IMR-90 (cell line): ENCODE data around the gene DHRS7B.

Experiments used
- MAZ ChIP-seq: IDR thresholded peaks from 2 replicates; pipeline ENCODE4 v1.6.1; 2012; ENCODE audit warnings: low read depth, mild to moderate bottlenecking, low read length, improper control_type of control experiment, moderate library complexity, borderline replicate concordance
- RCOR1 ChIP-seq: IDR thresholded peaks from 2 replicates; pipeline ENCODE4 v1.6.1; 2012; ENCODE audit warnings: mild to moderate bottlenecking, low read length, improper control_type of control experiment; ENCODE audit not compliant: insufficient replicate concordance
- TF ChIP-seq, protein P1 (sequence below): conservative IDR thresholded peaks from 2 replicates; pipeline ENCODE4 v1.5.1; 2012; ENCODE audit warnings: mild to moderate bottlenecking, low read depth, low read length, improper control_type of control experiment
- TF ChIP-seq, protein P2 (sequence below): fragments of 150-350 bp; IDR thresholded peaks from 2 replicates; pipeline ENCODE4 v1.6.1; 2017; ENCODE audit warnings: mild to moderate bottlenecking, antibody characterized with exemption, low read length, low read depth

DNA sequence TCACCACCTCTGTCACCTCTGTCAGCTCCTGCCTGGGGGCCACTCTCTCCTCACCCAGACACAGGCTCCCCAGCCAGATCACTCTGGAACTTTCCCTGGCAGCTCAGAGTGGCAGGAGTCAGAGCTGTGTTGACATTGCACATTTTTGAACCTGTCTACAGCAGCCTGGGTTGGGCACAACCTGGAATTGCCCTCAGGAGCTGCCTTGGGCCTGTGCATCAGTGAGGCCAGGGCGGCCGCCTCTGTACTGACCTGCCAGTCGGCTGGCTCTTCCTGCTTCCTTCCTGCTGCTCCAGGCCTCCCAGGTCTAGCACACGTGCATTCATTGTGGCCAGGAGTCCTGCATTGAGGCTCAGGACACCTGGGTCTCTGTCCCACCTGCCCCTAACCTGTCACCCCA is 101.3 kb downstream of the DHRS7B start:
- TF ChIP-seq, protein P1, sequence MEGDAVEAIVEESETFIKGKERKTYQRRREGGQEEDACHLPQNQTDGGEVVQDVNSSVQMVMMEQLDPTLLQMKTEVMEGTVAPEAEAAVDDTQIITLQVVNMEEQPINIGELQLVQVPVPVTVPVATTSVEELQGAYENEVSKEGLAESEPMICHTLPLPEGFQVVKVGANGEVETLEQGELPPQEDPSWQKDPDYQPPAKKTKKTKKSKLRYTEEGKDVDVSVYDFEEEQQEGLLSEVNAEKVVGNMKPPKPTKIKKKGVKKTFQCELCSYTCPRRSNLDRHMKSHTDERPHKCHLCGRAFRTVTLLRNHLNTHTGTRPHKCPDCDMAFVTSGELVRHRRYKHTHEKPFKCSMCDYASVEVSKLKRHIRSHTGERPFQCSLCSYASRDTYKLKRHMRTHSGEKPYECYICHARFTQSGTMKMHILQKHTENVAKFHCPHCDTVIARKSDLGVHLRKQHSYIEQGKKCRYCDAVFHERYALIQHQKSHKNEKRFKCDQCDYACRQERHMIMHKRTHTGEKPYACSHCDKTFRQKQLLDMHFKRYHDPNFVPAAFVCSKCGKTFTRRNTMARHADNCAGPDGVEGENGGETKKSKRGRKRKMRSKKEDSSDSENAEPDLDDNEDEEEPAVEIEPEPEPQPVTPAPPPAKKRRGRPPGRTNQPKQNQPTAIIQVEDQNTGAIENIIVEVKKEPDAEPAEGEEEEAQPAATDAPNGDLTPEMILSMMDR = no peak
- TF ChIP-seq, protein P2, sequence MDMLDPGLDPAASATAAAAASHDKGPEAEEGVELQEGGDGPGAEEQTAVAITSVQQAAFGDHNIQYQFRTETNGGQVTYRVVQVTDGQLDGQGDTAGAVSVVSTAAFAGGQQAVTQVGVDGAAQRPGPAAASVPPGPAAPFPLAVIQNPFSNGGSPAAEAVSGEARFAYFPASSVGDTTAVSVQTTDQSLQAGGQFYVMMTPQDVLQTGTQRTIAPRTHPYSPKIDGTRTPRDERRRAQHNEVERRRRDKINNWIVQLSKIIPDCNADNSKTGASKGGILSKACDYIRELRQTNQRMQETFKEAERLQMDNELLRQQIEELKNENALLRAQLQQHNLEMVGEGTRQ = no peak
- TF ChIP-seq MAZ (no peak), RCOR1 (no peak)
